DMS114 treated with DMSO at 0.1 percent for 48 hours (cell line): ENCODE data around the gene WNT7B.

Experiments
- DNase-seq: peaks from one replicate; lab custom pipeline; 2025; ENCODE audit not compliant: unreplicated experiment; lab: John Stamatoyannopoulos, UW

Gene WNT7B

GRCh38 chr22:45974498-45974897 is 2.5 kb downstream of the WNT7B start:
- no peak for DNase-seq

- DNase-seq, result no peak
Observed at GRCh38 chr22:45972889-45973253, 4.1 kb downstream of the WNT7B start.

GRCh38 chr22:45972091-45972888 is 4.7 kb downstream of the WNT7B start:
- no peak for DNase-seq

- no peak for DNase-seq
Observed at GRCh38 chr22:45971408-45972028, 5.4 kb downstream of the WNT7B start.

- no peak for DNase-seq
Observed at GRCh38 chr22:45970705-45971407, 6.1 kb downstream of the WNT7B start.

- no peak for DNase-seq
Observed at GRCh38 chr22:45969801-45970470, 7.0 kb downstream of the WNT7B start.

- DNase-seq, result no peak
Observed at GRCh38 chr22:45969414-45969799, 7.6 kb downstream of the WNT7B start.

GRCh38 chr22:45968751-45969413 is 8.1 kb downstream of the WNT7B start:
- no peak for DNase-seq

GRCh38 chr22:45968003-45968650 is 8.8 kb downstream of the WNT7B start:
- DNase-seq, result no peak

- DNase-seq, result no peak
Observed at GRCh38 chr22:45966895-45967365, 10.0 kb downstream of the WNT7B start.

- no peak for DNase-seq
Observed at GRCh38 chr22:45966320-45966894, 10.6 kb downstream of the WNT7B start.

GRCh38 chr22:45965563-45965962 is 11.4 kb downstream of the WNT7B start:
- DNase-seq, result no peak

- DNase-seq, result no peak
Observed at GRCh38 chr22:45964926-45965527, 11.9 kb downstream of the WNT7B start.

- no peak for DNase-seq
Observed at GRCh38 chr22:45964372-45964771, 12.6 kb downstream of the WNT7B start.

GRCh38 chr22:45963821-45964220 is 13.1 kb downstream of the WNT7B start:
- DNase-seq, result no peak

GRCh38 chr22:45962756-45963324 is 14.1 kb downstream of the WNT7B start:
- no peak for DNase-seq

- no peak for DNase-seq
Observed at GRCh38 chr22:45962434-45962718, 14.6 kb downstream of the WNT7B start.

- no peak for DNase-seq
Observed at GRCh38 chr22:45961679-45962433, 15.1 kb downstream of the WNT7B start.
